Measurements from ENCODE around the gene SNX27. TPM values are rescaled to one million over a fixed set of nuclear protein-coding genes. Genes with fewer than 3 reads are reported as not detected.
A peak's percentile ranks its signal among the peaks of the same experiment; 100 is the strongest.
"Not testable (repeated sequence)": the region's sequence is repeated elsewhere in the genome, so short reads cannot be mapped to it uniquely, and the experiment has no call there.

SNX27 gene
- total RNA-seq, 3 donors from 2014 or later, result 25.5 to 59.0 (median 34.8) TPM

DNA sequence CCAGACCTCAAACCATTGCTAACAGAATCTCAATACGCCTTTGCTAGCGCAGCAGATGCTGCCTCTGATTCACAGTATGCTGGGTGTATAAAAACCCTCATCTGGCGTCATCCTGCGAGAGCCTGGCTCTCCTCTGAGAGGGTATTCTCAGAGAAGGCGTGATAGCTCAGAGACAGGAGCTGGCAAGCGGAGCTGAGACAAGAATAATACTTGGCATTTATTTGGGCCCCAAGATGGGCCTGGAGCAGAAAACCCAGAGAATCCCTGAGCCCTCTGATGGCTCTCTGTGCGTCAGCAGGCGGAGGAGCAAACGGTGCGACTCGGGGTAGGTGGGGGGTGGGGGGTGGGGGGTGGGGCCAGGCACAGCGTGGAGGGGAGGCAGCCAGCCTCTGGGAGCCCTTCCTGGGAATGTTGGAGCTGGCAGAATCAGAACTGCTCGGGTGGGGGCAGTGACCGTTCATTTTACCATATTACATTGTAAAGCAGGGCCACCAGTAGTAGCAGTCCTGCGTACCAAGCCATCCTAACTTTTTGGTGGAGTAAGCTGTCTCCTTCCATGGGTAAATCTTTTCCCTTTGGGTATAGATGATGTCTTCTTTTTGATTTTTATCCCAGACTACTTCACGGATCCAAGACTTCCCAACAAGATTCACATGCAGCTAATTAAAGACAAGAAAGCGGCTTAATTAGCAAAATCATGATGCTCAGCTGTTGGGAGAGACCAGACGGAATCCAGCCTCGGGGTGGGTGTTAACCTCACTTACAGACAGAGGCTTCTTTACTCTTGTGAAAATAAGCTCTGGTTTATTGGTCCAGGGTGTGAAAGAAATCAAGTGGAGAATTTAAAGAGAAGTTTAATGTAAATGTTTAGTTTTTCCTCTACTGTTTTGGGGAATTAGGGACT lies 116.6 kb downstream of the SNX27 start:
- TF ChIP-seq, protein P1, sequence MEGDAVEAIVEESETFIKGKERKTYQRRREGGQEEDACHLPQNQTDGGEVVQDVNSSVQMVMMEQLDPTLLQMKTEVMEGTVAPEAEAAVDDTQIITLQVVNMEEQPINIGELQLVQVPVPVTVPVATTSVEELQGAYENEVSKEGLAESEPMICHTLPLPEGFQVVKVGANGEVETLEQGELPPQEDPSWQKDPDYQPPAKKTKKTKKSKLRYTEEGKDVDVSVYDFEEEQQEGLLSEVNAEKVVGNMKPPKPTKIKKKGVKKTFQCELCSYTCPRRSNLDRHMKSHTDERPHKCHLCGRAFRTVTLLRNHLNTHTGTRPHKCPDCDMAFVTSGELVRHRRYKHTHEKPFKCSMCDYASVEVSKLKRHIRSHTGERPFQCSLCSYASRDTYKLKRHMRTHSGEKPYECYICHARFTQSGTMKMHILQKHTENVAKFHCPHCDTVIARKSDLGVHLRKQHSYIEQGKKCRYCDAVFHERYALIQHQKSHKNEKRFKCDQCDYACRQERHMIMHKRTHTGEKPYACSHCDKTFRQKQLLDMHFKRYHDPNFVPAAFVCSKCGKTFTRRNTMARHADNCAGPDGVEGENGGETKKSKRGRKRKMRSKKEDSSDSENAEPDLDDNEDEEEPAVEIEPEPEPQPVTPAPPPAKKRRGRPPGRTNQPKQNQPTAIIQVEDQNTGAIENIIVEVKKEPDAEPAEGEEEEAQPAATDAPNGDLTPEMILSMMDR (IDR thresholded peaks at IDR 0.05), result no peak
- no peak for DNase-seq
- Histone ChIP-seq H3K4me1 (ENCODE audit: low read depth) (peaks cover 24% of the 10 kb centered on the region), H3K9me3 (no peaks in the 10 kb centered on the region), H3K36me3 (ENCODE audit: low read depth) (no peaks in the 10 kb centered on the region), H3K4me3 (no peak overlapping the region)
- ATAC-seq, result no peak
- intact Hi-C loops (cut with DNase I, micrococcal nuclease), result no loop called here

DNA sequence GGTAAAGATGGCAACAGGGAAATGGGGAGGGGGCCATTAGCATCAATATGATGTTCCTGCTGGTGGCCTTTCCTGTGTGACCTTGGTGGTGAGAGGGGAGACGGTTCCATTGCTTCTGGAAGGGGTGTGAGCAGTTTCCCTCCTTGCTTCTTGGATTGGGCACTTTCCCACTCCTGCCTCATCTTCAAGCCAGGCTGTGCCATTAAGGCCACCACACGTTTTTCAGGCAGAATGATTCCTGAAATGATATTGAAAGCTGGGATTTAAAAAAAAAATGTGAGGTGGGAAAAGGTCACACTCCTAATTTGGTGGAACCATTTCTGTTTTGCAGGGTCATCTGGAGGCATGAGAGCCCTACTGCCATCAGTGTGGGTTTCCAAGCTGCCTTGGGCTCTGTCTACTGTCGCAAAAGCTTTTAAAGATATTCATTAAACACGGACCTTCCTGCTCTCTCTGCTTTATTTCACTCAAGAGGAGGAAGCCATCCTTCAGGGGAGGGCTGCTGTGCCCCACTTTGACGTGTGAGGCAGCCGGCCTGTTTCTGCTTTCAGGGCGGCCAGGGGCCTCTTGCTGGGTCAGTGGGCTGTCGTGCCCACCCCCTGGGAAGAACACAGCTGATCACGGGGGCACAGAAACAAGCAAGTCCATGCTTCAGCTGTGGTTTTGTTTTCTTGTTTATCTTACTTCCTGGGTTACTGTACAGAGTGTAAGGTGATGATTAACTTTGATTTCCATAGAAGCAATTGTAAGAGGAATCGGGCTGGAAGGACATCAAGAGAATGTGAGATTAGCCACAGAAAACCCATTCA lies 117.5 kb downstream of the SNX27 start:
- TF ChIP-seq, protein P1 (IDR thresholded peaks at IDR 0.05), result no peak
- ATAC-seq (peak; percentile 83), DNase-seq (peak in 1 of 3 donors; percentile 50)
- Histone ChIP-seq H3K36me3 (ENCODE audit: low read depth) (no peaks in the 10 kb centered on the region), H3K9me3 (no peaks in the 10 kb centered on the region), H3K4me1 (ENCODE audit: low read depth) (peaks cover 24% of the 10 kb centered on the region), H3K4me3 (no peak overlapping the region)
- intact Hi-C loops (cut with DNase I, micrococcal nuclease), result no loop called here

DNA sequence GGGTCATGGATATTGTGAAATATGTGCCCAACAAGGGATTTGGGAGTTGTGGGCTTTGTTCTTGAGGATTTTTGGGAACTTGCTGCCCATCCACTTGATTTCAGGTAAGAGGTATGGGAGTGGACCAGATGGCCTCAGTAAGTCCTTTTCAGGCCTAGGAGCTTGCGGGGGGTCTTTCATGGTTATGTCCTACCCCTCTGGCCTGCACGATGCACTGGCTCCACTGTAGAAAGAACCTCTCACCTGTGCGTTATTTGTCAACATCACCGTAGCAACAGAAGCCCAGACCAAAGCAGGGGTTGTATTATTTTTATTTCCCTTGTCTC lies 118.1 kb downstream of the SNX27 start:
- intact Hi-C loops (cut with DNase I, micrococcal nuclease), result loop anchor here (10.0 kb wide), 2 partner anchors 135 to 195 kb away; no protein-coding TSS in a partner anchor
- peaks cover 24% of the 10 kb centered on the region for H3K4me1 ChIP-seq (ENCODE audit: low read depth)
- no peak overlapping the region for H3K4me3 ChIP-seq
- no peaks in the 10 kb centered on the region for H3K36me3 ChIP-seq (ENCODE audit: low read depth)
- no peaks in the 10 kb centered on the region for H3K9me3 ChIP-seq
- TF ChIP-seq, protein P1 (IDR thresholded peaks at IDR 0.05), result no peak
- DNase-seq, result no peak
- ATAC-seq, result peak; percentile 2

DNA sequence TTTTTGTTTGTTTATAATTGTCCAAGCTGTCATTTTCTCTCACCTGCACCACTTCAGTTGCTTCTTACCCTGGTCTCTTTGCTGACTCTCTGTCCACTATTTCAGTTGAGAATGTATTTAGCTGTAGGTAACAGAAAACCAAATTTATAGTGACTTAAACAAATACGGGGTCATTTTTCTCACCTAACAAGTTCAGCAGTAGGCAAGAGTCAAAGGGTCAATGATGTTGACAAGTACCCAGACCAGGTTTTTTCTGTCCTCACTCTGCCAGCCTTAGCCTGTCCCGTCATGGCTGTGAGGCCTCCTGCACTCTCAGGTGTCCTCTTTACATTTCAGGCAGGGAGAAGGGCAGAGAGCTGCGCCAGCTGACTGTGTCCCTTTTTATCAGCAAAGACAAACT lies 121.3 kb downstream of the SNX27 start:
- intact Hi-C loops (cut with DNase I, micrococcal nuclease), result loop anchor here (10.0 kb wide), 2 partner anchors 138 to 198 kb away; no protein-coding TSS in a partner anchor

DNA sequence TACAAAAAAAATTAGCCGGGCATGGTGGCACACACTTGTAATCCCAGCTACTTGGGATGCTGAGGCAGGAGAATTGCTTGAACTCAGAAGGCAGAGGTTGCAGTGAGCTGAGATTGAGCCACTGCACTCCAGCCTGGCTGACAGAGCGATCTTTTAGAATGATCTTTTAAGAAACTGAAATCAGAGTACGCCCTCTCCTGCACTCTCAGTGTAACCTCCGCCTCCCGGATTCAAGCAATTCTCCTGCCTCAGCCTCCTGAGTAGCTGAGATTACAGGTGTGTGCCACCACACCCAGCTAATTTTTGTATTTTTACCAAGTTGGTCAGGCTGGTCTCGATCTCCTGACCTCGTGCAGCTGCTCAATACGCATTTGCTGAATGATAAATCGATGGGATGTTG lies 122.1 kb downstream of the SNX27 start:
- not testable (repeated sequence) for H3K4me3 ChIP-seq; H3K36me3 ChIP-seq (ENCODE audit: low read depth); H3K4me1 ChIP-seq (ENCODE audit: low read depth); DNase-seq; ATAC-seq
- intact Hi-C loops (cut with DNase I, micrococcal nuclease), result loop anchor here (10.0 kb wide), 2 partner anchors 139 to 199 kb away; no protein-coding TSS in a partner anchor
- peaks cover 13% of the 10 kb centered on the region for H3K9me3 ChIP-seq

More for the DNA sequence above, 121.3 kb downstream of the SNX27 start:
- peaks cover 12% of the 10 kb centered on the region for H3K9me3 ChIP-seq
- DNase-seq (no peak), ATAC-seq (no peak)
- H3K4me1 ChIP-seq (ENCODE audit: low read depth), result peaks cover 10% of the 10 kb centered on the region
- H3K36me3 ChIP-seq (ENCODE audit: low read depth), result no peaks in the 10 kb centered on the region
- H3K4me3 ChIP-seq, result no peak overlapping the region
- TF ChIP-seq, protein P1 (IDR thresholded peaks at IDR 0.05), result no peak
